GM21528 (cell line): ENCODE measurements around the gene RBM33.

Experiments used
- ATAC-seq: cut with Tn5 transposase; IDR thresholded peaks from one replicate; pipeline ENCODE4 v1.9.1; 2021; ENCODE audit warnings: mild to moderate bottlenecking, moderate library complexity; ENCODE audit not compliant: unreplicated experiment, low FRiP score

Gene RBM33

GRCh38 chr7:155804897-155805825 lies 160.7 kb downstream of the RBM33 start:
- peak; percentile 41 for ATAC-seq

- ATAC-seq, result peak; percentile 4
Observed at GRCh38 chr7:155805826-155806095, 161.3 kb downstream of the RBM33 start.

GRCh38 chr7:155806096-155806871 lies 161.8 kb downstream of the RBM33 start:
- ATAC-seq, result no peak

- ATAC-seq, result no peak
Observed at GRCh38 chr7:155807065-155807671, 162.7 kb downstream of the RBM33 start.

GRCh38 chr7:155807789-155808548 lies 163.5 kb downstream of the RBM33 start:
- ATAC-seq, result no peak

GRCh38 chr7:155808549-155809331 lies 164.3 kb downstream of the RBM33 start:
- no peak for ATAC-seq

GRCh38 chr7:155809332-155809946 lies 165.0 kb downstream of the RBM33 start:
- no peak for ATAC-seq

- ATAC-seq, result no peak
Observed at GRCh38 chr7:155809947-155810769, 165.7 kb downstream of the RBM33 start.

GRCh38 chr7:155810770-155811559 lies 166.5 kb downstream of the RBM33 start:
- no peak for ATAC-seq

- no peak for ATAC-seq
Observed at GRCh38 chr7:155811560-155811894, 167.1 kb downstream of the RBM33 start.

- ATAC-seq, result no peak
Observed at GRCh38 chr7:155811895-155812761, 167.7 kb downstream of the RBM33 start, which contains the start of gene SHH. TSS of gene SHH (minus strand) at chr7:155812463. CDS start at chr7:155812122, 341 bp downstream.

- ATAC-seq, result no peak
Observed at GRCh38 chr7:155813125-155813524, 168.7 kb downstream of the RBM33 start.

- no peak for ATAC-seq
Observed at GRCh38 chr7:155813546-155814315, 169.3 kb downstream of the RBM33 start.

GRCh38 chr7:155814316-155815276 lies 170.1 kb downstream of the RBM33 start:
- no peak for ATAC-seq
